Endothelial cell of umbilical vein (primary cell): Measurements from ENCODE around the gene LHX2. TPM values are rescaled to one million over a fixed set of nuclear protein-coding genes. Genes with fewer than 3 reads are reported as not detected.

Experiments
- BruUV-seq: library from RNA; stranded (reverse); fragments of 400-500 nt; replicated peaks from 2 replicates; lab custom pipeline; 2021; lab: Mats Ljungman, UMichigan
- CTCF ChIA-PET: fragments of 300-600, 350-600 bp; sonication (Branson Sonifier 250); formaldehyde crosslinking; loops from one replicate; lab custom pipeline; 2021; ENCODE audit warnings: antibody characterized with exemption, inconsistent platforms; lab: Charles Lee
- POLR2A ChIA-PET: fragments of 300-600, 350-600 bp; sonication (Branson Sonifier 250); formaldehyde crosslinking; loops from one replicate; lab custom pipeline; 2021; ENCODE audit warnings: antibody characterized with exemption, inconsistent platforms; lab: Charles Lee
- DNase-seq: peaks from one replicate; pipeline ENCODE4 v3.0.0-alpha.2; 2011; ENCODE audit warnings: low read depth, low spot score
- FAIRE-seq: peaks from 2 replicates; lab custom pipeline; 2011; peaks lifted over from hg19 to GRCh38; lab: Jason Lieb, UNC
- H2AFZ ChIP-seq: 2 replicates; pipeline ENCODE4 v1.6.0; 2012; ENCODE audit warnings: low read depth, low read length, control low read depth, inconsistent platforms
- H3K27ac ChIP-seq: 2 replicates; pipeline ENCODE4 v1.5.1; 2011; ENCODE audit warnings: low read depth, mild to moderate bottlenecking, control low read depth, low read length, moderate library complexity; ENCODE audit not compliant: insufficient read depth
- H3K27me3 ChIP-seq, 2 experiments: 2 replicates each; pipeline versions ENCODE4 v1.6.0 to v1.6.1; 2011; ENCODE audit warnings: low read length in 2 of 2, mixed read lengths in 1 of 2; ENCODE audit not compliant: control insufficient read depth in 2 of 2, insufficient read depth in 2 of 2
- H3K36me3 ChIP-seq, 2 experiments: 2 replicates in 1 of 2; 3 replicates in 1 of 2; pipeline ENCODE4 v1.5.1; 2011; ENCODE audit warnings: low read length in 2 of 2, mild to moderate bottlenecking in 1 of 2, moderate library complexity in 1 of 2; ENCODE audit not compliant: control insufficient read depth in 2 of 2, insufficient read depth in 2 of 2; ENCODE audit errors: extremely low read depth in 1 of 2
- H3K4me1 ChIP-seq: 3 replicates; pipeline ENCODE4 v1.5.1; 2011; ENCODE audit warnings: mild to moderate bottlenecking, low read length; ENCODE audit not compliant: control insufficient read depth, insufficient read depth; ENCODE audit errors: extremely low read depth
- H3K4me2 ChIP-seq: 2 replicates; pipeline ENCODE4 v1.6.1; 2011; ENCODE audit warnings: low read length, control low read depth, mixed read lengths; ENCODE audit not compliant: insufficient read depth
- H3K4me3 ChIP-seq, 3 experiments: fragments of 200-600 bp in 1 of 3; sonication (generic), shearing (Covaris generic) in 1 of 3; replicated peaks in 1 of 3; 2 replicates each; pipeline ENCODE4 v1.5.1; 2011 to 2016; ENCODE audit warnings: control low read depth in 3 of 3, low read length in 3 of 3, mild to moderate bottlenecking in 2 of 3, inconsistent platforms in 1 of 3, low read depth in 1 of 3, moderate library complexity in 1 of 3; ENCODE audit not compliant: insufficient read depth in 1 of 3
- H3K79me2 ChIP-seq: 2 replicates; pipeline ENCODE4 v1.6.0; 2012; ENCODE audit warnings: low read length, inconsistent platforms; ENCODE audit not compliant: control insufficient read depth, insufficient read depth
- H3K9ac ChIP-seq: replicated peaks from 2 replicates; pipeline ENCODE3; 2011; ENCODE audit warnings: low read length, control low read depth; ENCODE audit not compliant: insufficient read depth; ENCODE audit errors: extremely low read depth
- H3K9me1 ChIP-seq: replicated peaks from 3 replicates; pipeline ENCODE4 v1.6.0; 2011; ENCODE audit warnings: mild to moderate bottlenecking, low read length; ENCODE audit not compliant: control insufficient read depth, insufficient read depth; ENCODE audit errors: extremely low read depth
- H3K9me3 ChIP-seq: replicated peaks from 2 replicates; pipeline ENCODE4 v1.5.1; 2012; ENCODE audit warnings: low read length, inconsistent platforms; ENCODE audit not compliant: control insufficient read depth, insufficient read depth
- H4K20me1 ChIP-seq: replicated peaks from 2 replicates; pipeline ENCODE3; 2011; ENCODE audit warnings: mild to moderate bottlenecking, low read length; ENCODE audit not compliant: control insufficient read depth, insufficient read depth; ENCODE audit errors: extremely low read depth
- EZH2 ChIP-seq: IDR thresholded peaks from 2 replicates; pipeline ENCODE4 v1.6.1; 2012; ENCODE audit warnings: borderline replicate concordance, low read depth, mild to moderate bottlenecking, moderate library complexity, low read length, inconsistent platforms; ENCODE audit not compliant: severe bottlenecking
- FOS ChIP-seq: IDR thresholded peaks from 2 replicates; pipeline ENCODE4 v1.6.1; 2011; ENCODE audit warnings: mild to moderate bottlenecking, low read length, moderate library complexity, borderline replicate concordance; ENCODE audit not compliant: insufficient read depth
- GATA2 ChIP-seq: IDR thresholded peaks from 2 replicates; pipeline ENCODE4 v1.7.0; 2011; ENCODE audit warnings: low read depth, mild to moderate bottlenecking, moderate library complexity, mixed read lengths, low read length; ENCODE audit not compliant: insufficient read length, insufficient read depth
- JUN ChIP-seq: IDR thresholded peaks from 2 replicates; pipeline ENCODE4 v1.6.1; 2011; ENCODE audit warnings: borderline replicate concordance, low read depth; ENCODE audit not compliant: insufficient read length, insufficient read depth
- MYC ChIP-seq: IDR thresholded peaks from one replicate; pipeline ENCODE4 v1.6.1; 2011; ENCODE audit warnings: mild to moderate bottlenecking, low read depth, low read length
- POLR2A ChIP-seq: IDR thresholded peaks from 2 replicates; pipeline ENCODE4 v1.6.1; 2012; ENCODE audit warnings: low read depth, mild to moderate bottlenecking, control low read depth, low read length
- POLR2AphosphoS5 ChIP-seq: IDR thresholded peaks from 2 replicates; pipeline ENCODE4 v1.6.1; 2012; ENCODE audit warnings: low read depth, mild to moderate bottlenecking, control low read depth, low read length, moderate library complexity; ENCODE audit not compliant: insufficient read depth
- dilution Hi-C: fragments of 300-500 bp; cut with MboI; formaldehyde crosslinking; loops from one replicate; pipeline ENCODE4 v1.15.0; 2019; ENCODE audit warnings: low sequenced_read_pairs; ENCODE audit not compliant: extremely low pct_ligation_motif_present
- intact Hi-C: fragments of 100-400 bp; cut with micrococcal nuclease; formaldehyde crosslinking; loops from one replicate; pipeline ENCODE4 v1.10.0; 2022
- polyA plus RNA-seq, 4 experiments: library from polyadenylated mRNA; depleted of rRNA in 3 of 4; stranded (reverse) in 3 of 4; unstranded in 1 of 4; fragments of >200 nt; gene quantifications; 2 replicates each; pipeline versions ENCODE4 v1.2.1 to v1.2.3, GENCODE V29; 2011 to 2012; ENCODE audit warnings: missing spikeins in 1 of 4
- total RNA-seq: library from RNA; stranded (reverse); gene quantifications from 2 replicates; pipeline ENCODE4 v1.2.3, GENCODE V29; 2021
- TF ChIP-seq, protein P1 (sequence below): IDR thresholded peaks from 2 replicates; pipeline ENCODE4 v1.6.1; 2011; ENCODE audit not compliant: insufficient read depth, insufficient read length
- TF ChIP-seq, protein P2 (sequence below), 2 donors: IDR thresholded peaks; 1 replicate in 1 of 2; 2 replicates in 1 of 2; pipeline ENCODE4 v1.5.1; 2011; ENCODE audit warnings: low read length in 2 of 2, mild to moderate bottlenecking in 2 of 2, moderate library complexity in 2 of 2, control low read depth in 1 of 2, inconsistent platforms in 1 of 2, low read depth in 1 of 2; ENCODE audit not compliant: insufficient read depth in 1 of 2; ENCODE audit errors: extremely low read depth in 1 of 2

The LHX2 gene
- total and polyA plus RNA-seq, 2 donors (not counting 3 experiments of a cell fraction or from before 2014, with no cell fraction given) = not detected

DNA sequence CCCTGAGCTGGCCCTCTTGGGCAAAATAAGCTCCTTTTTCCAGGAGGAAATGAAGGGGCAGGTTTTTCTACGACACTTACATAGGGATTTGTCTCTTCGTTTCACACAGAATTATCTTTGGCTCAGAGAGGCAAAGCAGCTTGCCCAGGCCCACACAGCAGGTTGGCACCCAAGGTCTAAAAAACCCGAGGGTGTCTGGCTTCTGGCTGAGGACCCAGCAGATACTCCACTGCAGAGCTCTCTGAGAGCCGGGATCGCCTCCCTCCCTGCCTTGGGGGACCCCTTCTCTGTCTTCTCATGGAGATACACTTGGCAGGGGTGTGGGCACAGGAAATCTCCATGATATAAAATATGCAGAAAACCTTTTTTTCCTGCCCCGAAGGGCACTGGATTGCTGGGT, 29.0 kb upstream of the LHX2 start:
- H4K20me1 ChIP-seq = no peaks in the 10 kb centered on the region
- ChIA-PET CTCF (no interaction called here), POLR2A (no interaction called here)
- BruUV-seq = no TSS peak
- H3K36me3 ChIP-seq = no peaks in the 10 kb centered on the region
- DNase-seq = no peak
- no peak overlapping the region for H3K9ac ChIP-seq
- no peak for FAIRE-seq
- H3K79me2 ChIP-seq = no peaks in the 10 kb centered on the region
- no peak overlapping the region for H3K4me3 ChIP-seq
- intact Hi-C loops (no loop called here), dilution Hi-C loops (no loop called here)
- no peaks in the 10 kb centered on the region for H3K9me3 ChIP-seq
- H3K9me1 ChIP-seq = no peaks in the 10 kb centered on the region
- H3K27ac ChIP-seq = no peak overlapping the region
- TF ChIP-seq MYC (no peak), POLR2A (no peak), JUN (no peak), FOS (no peak), GATA2 (no peak), EZH2 (no peak)
- TF ChIP-seq, protein P1, sequence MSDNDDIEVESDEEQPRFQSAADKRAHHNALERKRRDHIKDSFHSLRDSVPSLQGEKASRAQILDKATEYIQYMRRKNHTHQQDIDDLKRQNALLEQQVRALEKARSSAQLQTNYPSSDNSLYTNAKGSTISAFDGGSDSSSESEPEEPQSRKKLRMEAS = no peak
- no peaks in the 10 kb centered on the region for H3K4me1 ChIP-seq
- no peak overlapping the region for H3K4me2 ChIP-seq
- H3K27me3 ChIP-seq = peaks cover 15 to 18% of the 10 kb centered on the region in 2 experiments
- no peak overlapping the region for H2AFZ ChIP-seq

DNA sequence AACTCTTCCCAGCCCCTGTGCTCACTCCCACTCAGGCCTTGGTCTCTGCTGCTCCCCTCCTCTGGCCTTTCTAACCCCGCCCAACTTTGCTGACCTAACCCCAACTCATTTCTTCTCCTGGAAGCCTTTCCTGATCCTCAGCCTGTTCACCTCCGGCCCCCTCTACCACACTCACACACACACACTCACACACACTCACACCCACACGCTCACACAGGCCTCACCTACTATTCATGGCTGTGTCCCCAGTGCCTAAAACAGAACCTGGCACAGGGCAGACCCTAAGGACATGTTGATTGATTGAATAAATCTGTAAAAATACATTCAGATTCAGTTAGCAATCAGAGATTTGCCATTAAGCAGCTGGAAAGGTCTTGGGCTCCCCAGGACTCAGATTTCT, 28.5 kb upstream of the LHX2 start:
- CTCF ChIA-PET = no interaction called here
- DNase-seq = no peak
- dilution Hi-C loops (no loop called here), intact Hi-C loops (no loop called here)
- H3K27ac ChIP-seq = no peak overlapping the region
- no peaks in the 10 kb centered on the region for H4K20me1 ChIP-seq
- H3K4me1 ChIP-seq = no peaks in the 10 kb centered on the region
- POLR2A ChIA-PET = no interaction called here
- H2AFZ ChIP-seq = no peak overlapping the region
- FAIRE-seq = no peak
- no peak overlapping the region for H3K4me3 ChIP-seq
- H3K27me3 ChIP-seq = peaks cover 17 to 18% of the 10 kb centered on the region in 2 experiments
- no peaks in the 10 kb centered on the region for H3K79me2 ChIP-seq
- TF ChIP-seq POLR2A (no peak), MYC (no peak), GATA2 (no peak), JUN (no peak), POLR2AphosphoS5 (no peak), FOS (no peak), EZH2 (no peak)
- TF ChIP-seq, protein P2, sequence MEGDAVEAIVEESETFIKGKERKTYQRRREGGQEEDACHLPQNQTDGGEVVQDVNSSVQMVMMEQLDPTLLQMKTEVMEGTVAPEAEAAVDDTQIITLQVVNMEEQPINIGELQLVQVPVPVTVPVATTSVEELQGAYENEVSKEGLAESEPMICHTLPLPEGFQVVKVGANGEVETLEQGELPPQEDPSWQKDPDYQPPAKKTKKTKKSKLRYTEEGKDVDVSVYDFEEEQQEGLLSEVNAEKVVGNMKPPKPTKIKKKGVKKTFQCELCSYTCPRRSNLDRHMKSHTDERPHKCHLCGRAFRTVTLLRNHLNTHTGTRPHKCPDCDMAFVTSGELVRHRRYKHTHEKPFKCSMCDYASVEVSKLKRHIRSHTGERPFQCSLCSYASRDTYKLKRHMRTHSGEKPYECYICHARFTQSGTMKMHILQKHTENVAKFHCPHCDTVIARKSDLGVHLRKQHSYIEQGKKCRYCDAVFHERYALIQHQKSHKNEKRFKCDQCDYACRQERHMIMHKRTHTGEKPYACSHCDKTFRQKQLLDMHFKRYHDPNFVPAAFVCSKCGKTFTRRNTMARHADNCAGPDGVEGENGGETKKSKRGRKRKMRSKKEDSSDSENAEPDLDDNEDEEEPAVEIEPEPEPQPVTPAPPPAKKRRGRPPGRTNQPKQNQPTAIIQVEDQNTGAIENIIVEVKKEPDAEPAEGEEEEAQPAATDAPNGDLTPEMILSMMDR (IDR thresholded peaks at IDR 0.05; ENCODE audit: extremely low read depth in 1 of 2, insufficient read depth in 1 of 2, low read depth in 1 of 2, low read length in 2 of 2) = no peak
- TF ChIP-seq, protein P1 = no peak
- no peaks in the 10 kb centered on the region for H3K36me3 ChIP-seq
- no TSS peak for BruUV-seq
- H3K9me3 ChIP-seq = no peaks in the 10 kb centered on the region
- no peaks in the 10 kb centered on the region for H3K9me1 ChIP-seq
- H3K9ac ChIP-seq = no peak overlapping the region
- no peak overlapping the region for H3K4me2 ChIP-seq
